ENCODE results near the gene SLC9A7. TPM values are rescaled to one million over a fixed set of nuclear protein-coding genes. Genes with fewer than 3 reads are reported as not detected.

SLC9A7 gene
- total and polyA plus RNA-seq, 2 donors from 2014 or later, result 2.4 to 16.1 TPM

- H3K9ac ChIP-seq (ENCODE audit: low read length in 3 of 3), result no peak overlapping the region
Observed at GRCh38 chrX:46777971-46778810, 19.3 kb upstream of the SLC9A7 start.

GRCh38 chrX:46770817-46771163 lies 11.9 kb upstream of the SLC9A7 start:
- no peak for TF ChIP-seq CTCF (IDR thresholded peaks at IDR 0.05; ENCODE audit: borderline replicate concordance, extremely low read depth, insufficient read depth)
- no peaks in the 10 kb centered on the region for H3K9me3 ChIP-seq (ENCODE audit: control insufficient read depth in 2 of 3, insufficient read depth in 1 of 3, low read length in 3 of 3)
- no peaks in the 10 kb centered on the region for H3K4me1 ChIP-seq (ENCODE audit: control insufficient read depth in 2 of 3, insufficient read depth in 2 of 3, low read depth in 1 of 3, low read length in 3 of 3)
- intact Hi-C loops (cut with DNase I), result no loop called here
- no peak overlapping the region for H3K4me3 ChIP-seq (ENCODE audit: low read length in 3 of 3)
- no peak for FAIRE-seq
- H3K27ac ChIP-seq (ENCODE audit: low read depth in 2 of 2, low read length in 2 of 2), result no peak overlapping the region
- H3K27me3 ChIP-seq (ENCODE audit: control insufficient read depth, insufficient read depth, low read length), result peaks cover 2% of the 10 kb centered on the region
- DNase-seq, result no peak
- no peak overlapping the region for H3K9ac ChIP-seq (ENCODE audit: low read length in 3 of 3)
- no peaks in the 10 kb centered on the region for H3K36me3 ChIP-seq (ENCODE audit: control insufficient read depth in 2 of 3, insufficient read depth in 3 of 3, low read length in 3 of 3)

More at GRCh38 chrX:46777971-46778810, 19.3 kb upstream of the SLC9A7 start:
- no peak overlapping the region for H3K27ac ChIP-seq (ENCODE audit: low read depth in 2 of 2, low read length in 2 of 2)
- H3K27me3 ChIP-seq (ENCODE audit: control insufficient read depth, insufficient read depth, low read length), result peaks cover 2% of the 10 kb centered on the region
- FAIRE-seq (no peak), DNase-seq (no peak)
- intact Hi-C loops (cut with DNase I), result no loop called here
- no peaks in the 10 kb centered on the region for H3K4me1 ChIP-seq (ENCODE audit: control insufficient read depth in 2 of 3, insufficient read depth in 2 of 3, low read depth in 1 of 3, low read length in 3 of 3)
- no peak for TF ChIP-seq CTCF (IDR thresholded peaks at IDR 0.05; ENCODE audit: borderline replicate concordance, extremely low read depth, insufficient read depth)
- no peaks in the 10 kb centered on the region for H3K36me3 ChIP-seq (ENCODE audit: control insufficient read depth in 2 of 3, insufficient read depth in 3 of 3, low read length in 3 of 3)
- no peak overlapping the region for H3K4me3 ChIP-seq (ENCODE audit: low read length in 3 of 3)
- no peaks in the 10 kb centered on the region for H3K9me3 ChIP-seq (ENCODE audit: control insufficient read depth in 2 of 3, insufficient read depth in 1 of 3, low read length in 3 of 3)

GRCh38 chrX:46770000-46770816 lies 11.3 kb upstream of the SLC9A7 start:
- FAIRE-seq (no peak), DNase-seq (no peak)
- H3K36me3 ChIP-seq (ENCODE audit: control insufficient read depth in 2 of 3, insufficient read depth in 3 of 3, low read length in 3 of 3), result no peaks in the 10 kb centered on the region
- H3K4me1 ChIP-seq (ENCODE audit: control insufficient read depth in 2 of 3, insufficient read depth in 2 of 3, low read depth in 1 of 3, low read length in 3 of 3), result no peaks in the 10 kb centered on the region
- TF ChIP-seq CTCF (IDR thresholded peaks at IDR 0.05; ENCODE audit: borderline replicate concordance, extremely low read depth, insufficient read depth), result no peak
- H3K9ac ChIP-seq (ENCODE audit: low read length in 3 of 3), result no peak overlapping the region
- peaks cover 2% of the 10 kb centered on the region for H3K27me3 ChIP-seq (ENCODE audit: control insufficient read depth, insufficient read depth, low read length)
- H3K27ac ChIP-seq (ENCODE audit: low read depth in 2 of 2, low read length in 2 of 2), result no peak overlapping the region
- intact Hi-C loops (cut with DNase I), result no loop called here
- no peak overlapping the region for H3K4me3 ChIP-seq (ENCODE audit: low read length in 3 of 3)
- H3K9me3 ChIP-seq (ENCODE audit: control insufficient read depth in 2 of 3, insufficient read depth in 1 of 3, low read length in 3 of 3), result no peaks in the 10 kb centered on the region
